Suprapubic skin (tissue), 3 donors: Measurements from ENCODE around the gene CPEB2.

Source experiments
- CTCF ChIP-seq, 2 donors: fragments of 200-600 bp in 1 of 2; fragments of 450-650 bp in 1 of 2; sonication (generic) in 1 of 2; IDR thresholded peaks; one replicate each; pipeline ENCODE4 v1.5.1; 2016 to 2019; ENCODE audit warnings: antibody characterized with exemption in 2 of 2, mild to moderate bottlenecking in 1 of 2, moderate library complexity in 1 of 2
- POLR2A ChIP-seq, 2 donors: fragments of 450-650 bp; IDR thresholded peaks; one replicate each; pipeline ENCODE4 v1.6.1; 2017; ENCODE audit warnings: antibody characterized with exemption in 2 of 2, mild to moderate bottlenecking in 2 of 2, moderate library complexity in 2 of 2

GRCh38 chr4:15005474-15006115 lies 3.3 kb downstream of the CPEB2 start:
- TF ChIP-seq CTCF (IDR thresholded peaks at IDR 0.05): no peak
- no peak for TF ChIP-seq POLR2A (IDR thresholded peaks at IDR 0.05)
